Superior temporal gyrus (tissue), 1 donor: ENCODE data around the gene C1QTNF12.
"Not testable (repeated sequence)": the region's sequence is repeated elsewhere in the genome, so short reads cannot be mapped to it uniquely, and the experiment has no call there.

ENCODE experiments used
- DNase-seq: peaks from one replicate; pipeline ENCODE4 v3.0.0-alpha.2; 2016; ENCODE audit errors: extremely low spot score

The C1QTNF12 gene

GRCh38 chr1:1259540-1259939 is 13.0 kb upstream of the C1QTNF12 start:
- DNase-seq: no peak

- no peak for DNase-seq
These were observed 12.6 kb upstream of the C1QTNF12 start for GRCh38 chr1:1259119-1259488.

GRCh38 chr1:1256956-1257871 is 10.7 kb upstream of the C1QTNF12 start:
- DNase-seq: no peak

- no peak for DNase-seq
These were observed 9.1 kb upstream of the C1QTNF12 start for GRCh38 chr1:1255611-1256010.

- DNase-seq: no peak
These were observed 8.6 kb upstream of the C1QTNF12 start for GRCh38 chr1:1255078-1255477.

GRCh38 chr1:1254667-1254998 is 8.1 kb upstream of the C1QTNF12 start:
- DNase-seq: no peak

- no peak for DNase-seq
These were observed 7.6 kb upstream of the C1QTNF12 start for GRCh38 chr1:1253972-1254666.

GRCh38 chr1:1253314-1253713 is 6.8 kb upstream of the C1QTNF12 start:
- DNase-seq: no peak

- no peak for DNase-seq
These were observed 4.3 kb upstream of the C1QTNF12 start for GRCh38 chr1:1250786-1251284.

- DNase-seq: not testable (repeated sequence)
These were observed 1.7 kb upstream of the C1QTNF12 start for GRCh38 chr1:1248009-1248913.

GRCh38 chr1:1247341-1247913 is 905 bp upstream of the C1QTNF12 start:
- no peak for DNase-seq

- DNase-seq: no peak
These were observed 525 bp downstream of the C1QTNF12 start for GRCh38 chr1:1245817-1246576.

- no peak for DNase-seq
These were observed 1.2 kb downstream of the C1QTNF12 start for GRCh38 chr1:1245178-1245816.

GRCh38 chr1:1244192-1244811 is 2.2 kb downstream of the C1QTNF12 start:
- no peak for DNase-seq

- DNase-seq: no peak
These were observed 2.7 kb downstream of the C1QTNF12 start for GRCh38 chr1:1243807-1244191.

- no peak for DNase-seq
These were observed 3.3 kb downstream of the C1QTNF12 start for GRCh38 chr1:1243266-1243660.

- no peak for DNase-seq
These were observed 3.9 kb downstream of the C1QTNF12 start for GRCh38 chr1:1242461-1243265.

GRCh38 chr1:1241588-1242219 is 4.8 kb downstream of the C1QTNF12 start:
- no peak for DNase-seq
